Calu3 (cell line): ENCODE data around the gene COL19A1. TPM values are rescaled to one million over a fixed set of nuclear protein-coding genes. Genes with fewer than 3 reads are reported as not detected.

Experiments used
- BruUV-seq: library from RNA; stranded (reverse); fragments of 400-500 nt; replicated peaks from 2 replicates; lab custom pipeline; 2021; lab: Mats Ljungman, UMichigan
- CTCF ChIA-PET: fragments of 300-600 bp; sonication (Branson Sonifier 250); formaldehyde crosslinking; loops from one replicate; lab custom pipeline; 2022; ENCODE audit warnings: antibody characterized with exemption; lab: Charles Lee
- DNase-seq: peaks from one replicate; pipeline ENCODE4 v3.0.0; 2022
- H3K27ac Mint-ChIP-seq: one replicate; pipeline ENCODE4 v1.8.0; 2022; ENCODE audit warnings: mixed read lengths; ENCODE audit not compliant: unreplicated experiment
- H3K27me3 Mint-ChIP-seq: one replicate; pipeline ENCODE4 v1.8.0; 2022; ENCODE audit warnings: mixed read lengths; ENCODE audit not compliant: unreplicated experiment
- H3K36me3 Mint-ChIP-seq: one replicate; pipeline ENCODE4 v1.8.0; 2022; ENCODE audit warnings: mild to moderate bottlenecking, moderate library complexity, mixed read lengths; ENCODE audit not compliant: insufficient read depth, unreplicated experiment
- H3K4me1 Mint-ChIP-seq: one replicate; pipeline ENCODE4 v1.8.0; 2022; ENCODE audit warnings: mild to moderate bottlenecking, low read depth, mixed read lengths; ENCODE audit not compliant: unreplicated experiment
- H3K4me3 Mint-ChIP-seq: one replicate; pipeline ENCODE4 v1.8.0; 2022; ENCODE audit warnings: mild to moderate bottlenecking, low read depth, moderate library complexity, mixed read lengths; ENCODE audit not compliant: unreplicated experiment
- H3K9me3 Mint-ChIP-seq: one replicate; pipeline ENCODE4 v1.8.0; 2022; ENCODE audit warnings: low read depth, mixed read lengths; ENCODE audit not compliant: unreplicated experiment
- intact Hi-C: fragments of 100-400 bp; cut with micrococcal nuclease; formaldehyde crosslinking; loops from one replicate; pipeline ENCODE4 v1.10.0; 2022; ENCODE audit not compliant: unreplicated experiment
- total RNA-seq: library from RNA; stranded (reverse); gene quantifications from 2 replicates; pipeline ENCODE4 v1.2.3, GENCODE V29; 2022
- TF ChIP-seq, protein P1 (sequence below): fragments of 200-600 bp; IDR thresholded peaks from one replicate; pipeline ENCODE4 v1.8.0; 2022; ENCODE audit warnings: antibody characterized with exemption; ENCODE audit not compliant: unreplicated experiment

COL19A1 gene
- total RNA-seq, 1 experiment from 2014 or later = not detected

DNA sequence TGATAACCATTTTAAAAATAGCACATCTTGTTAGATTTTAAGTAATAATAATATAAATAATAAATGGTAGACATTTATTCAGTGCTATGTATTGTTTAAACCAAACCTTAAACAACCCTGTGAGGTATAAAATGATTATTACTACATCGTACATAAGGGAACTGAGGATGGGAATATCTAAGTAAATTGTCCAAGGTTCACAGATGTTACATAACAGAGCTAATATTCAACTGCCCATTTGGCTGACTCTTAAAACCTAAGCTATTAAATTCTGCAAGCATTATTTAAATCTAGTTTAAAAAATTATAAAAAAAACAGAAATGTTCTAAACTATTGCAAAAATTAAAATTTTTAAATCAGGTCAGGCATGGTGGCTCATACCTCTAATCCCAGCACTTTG, 175.1 kb downstream of the COL19A1 start:
- Mint-ChIP-seq H3K27me3 (no peaks in the 10 kb centered on the region), H3K4me1 (no peaks in the 10 kb centered on the region), H3K4me3 (no peak overlapping the region), H3K36me3 (no peaks in the 10 kb centered on the region), H3K27ac (no peak overlapping the region), H3K9me3 (no peaks in the 10 kb centered on the region)
- CTCF ChIA-PET = no interaction called here
- TF ChIP-seq, protein P1, sequence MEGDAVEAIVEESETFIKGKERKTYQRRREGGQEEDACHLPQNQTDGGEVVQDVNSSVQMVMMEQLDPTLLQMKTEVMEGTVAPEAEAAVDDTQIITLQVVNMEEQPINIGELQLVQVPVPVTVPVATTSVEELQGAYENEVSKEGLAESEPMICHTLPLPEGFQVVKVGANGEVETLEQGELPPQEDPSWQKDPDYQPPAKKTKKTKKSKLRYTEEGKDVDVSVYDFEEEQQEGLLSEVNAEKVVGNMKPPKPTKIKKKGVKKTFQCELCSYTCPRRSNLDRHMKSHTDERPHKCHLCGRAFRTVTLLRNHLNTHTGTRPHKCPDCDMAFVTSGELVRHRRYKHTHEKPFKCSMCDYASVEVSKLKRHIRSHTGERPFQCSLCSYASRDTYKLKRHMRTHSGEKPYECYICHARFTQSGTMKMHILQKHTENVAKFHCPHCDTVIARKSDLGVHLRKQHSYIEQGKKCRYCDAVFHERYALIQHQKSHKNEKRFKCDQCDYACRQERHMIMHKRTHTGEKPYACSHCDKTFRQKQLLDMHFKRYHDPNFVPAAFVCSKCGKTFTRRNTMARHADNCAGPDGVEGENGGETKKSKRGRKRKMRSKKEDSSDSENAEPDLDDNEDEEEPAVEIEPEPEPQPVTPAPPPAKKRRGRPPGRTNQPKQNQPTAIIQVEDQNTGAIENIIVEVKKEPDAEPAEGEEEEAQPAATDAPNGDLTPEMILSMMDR = no peak
- intact Hi-C loops = no loop called here
- BruUV-seq = no TSS peak
- no peak for DNase-seq

DNA sequence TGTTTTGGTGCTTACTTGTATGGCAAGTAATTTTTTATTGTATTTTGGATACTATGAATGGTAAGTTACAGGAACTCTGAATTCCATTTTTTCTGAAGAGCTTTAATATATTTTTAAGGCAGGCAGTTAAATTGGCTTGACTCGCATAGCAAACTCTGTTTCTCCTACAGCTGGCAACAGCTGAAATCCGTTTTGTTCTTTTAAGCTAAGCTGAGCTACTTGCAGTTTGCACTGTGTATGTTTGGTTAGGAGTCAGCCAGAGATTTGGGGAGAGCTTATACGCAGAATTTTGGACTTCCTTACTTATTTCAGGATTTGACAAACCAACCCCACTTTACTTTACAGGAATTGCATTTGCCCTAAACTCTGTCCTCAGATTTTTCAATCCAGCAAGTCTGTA, 179.1 kb downstream of the COL19A1 start:
- CTCF ChIA-PET = interaction anchor here (0.7 kb wide), 2 partner anchors 177 to 1392 kb away, joined by 3 to 4 read pairs; no protein-coding TSS in a partner anchor
- H3K4me3 Mint-ChIP-seq = no peak overlapping the region
- H3K27ac Mint-ChIP-seq = no peak overlapping the region
- H3K27me3 Mint-ChIP-seq = no peaks in the 10 kb centered on the region
- DNase-seq = no peak
- TF ChIP-seq, protein P1 = no peak
- BruUV-seq = no TSS peak
- no peaks in the 10 kb centered on the region for H3K9me3 Mint-ChIP-seq
- intact Hi-C loops = no loop called here
- no peaks in the 10 kb centered on the region for H3K4me1 Mint-ChIP-seq
- no peaks in the 10 kb centered on the region for H3K36me3 Mint-ChIP-seq

DNA sequence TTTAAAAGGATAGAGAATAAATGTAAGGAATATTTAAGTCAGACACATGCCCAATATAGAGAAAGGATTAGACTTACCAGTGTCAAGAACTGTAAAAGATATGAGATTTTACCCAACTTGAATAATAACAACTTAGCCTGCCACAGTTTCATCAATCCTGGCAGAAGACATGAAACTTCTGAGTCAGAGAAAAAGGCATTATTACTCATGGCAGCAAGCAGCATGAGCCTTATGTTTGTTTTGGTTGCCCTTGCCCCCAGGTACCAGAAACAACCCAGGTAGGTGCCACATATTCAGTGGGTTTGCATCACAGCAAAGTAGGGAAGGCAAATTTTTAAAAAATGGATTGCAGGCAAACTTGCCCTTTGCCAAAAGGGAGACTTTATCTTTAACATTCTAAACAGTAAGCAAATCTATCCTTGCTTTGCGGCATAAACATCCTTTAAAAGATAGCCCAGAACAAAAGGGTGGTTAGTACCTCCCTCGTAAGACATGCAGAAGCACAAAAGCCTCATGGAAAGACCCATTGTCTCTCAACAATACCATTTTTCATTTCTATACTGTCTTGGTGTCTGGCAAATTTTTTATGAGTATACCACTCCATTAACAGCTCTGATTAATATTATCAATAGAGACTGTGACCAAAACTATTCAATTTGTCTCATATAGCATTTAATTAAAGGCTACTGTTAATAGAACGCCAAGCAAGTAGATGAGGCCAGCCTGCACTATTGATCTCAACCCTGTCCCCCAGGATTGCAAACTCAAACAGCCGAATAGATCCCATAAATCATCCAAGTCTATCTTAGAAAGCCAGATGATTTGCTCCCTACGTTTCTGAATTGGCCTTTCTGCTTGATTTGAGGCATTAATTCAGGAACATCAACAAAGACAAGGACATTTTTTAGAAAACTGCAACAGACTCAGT, 185.1 kb downstream of the COL19A1 start:
- Mint-ChIP-seq H3K27ac (no peak overlapping the region), H3K4me1 (no peaks in the 10 kb centered on the region), H3K36me3 (no peaks in the 10 kb centered on the region), H3K9me3 (no peaks in the 10 kb centered on the region), H3K27me3 (no peaks in the 10 kb centered on the region), H3K4me3 (no peak overlapping the region)
- DNase-seq = no peak
- TF ChIP-seq, protein P1 = no peak
- BruUV-seq = no TSS peak
- CTCF ChIA-PET = interaction anchor here (0.6 to 0.8 kb wide), 2 partner anchors 12 to 25 kb away, joined by 3 to 4 read pairs; no protein-coding TSS in a partner anchor
- intact Hi-C loops = no loop called here

DNA sequence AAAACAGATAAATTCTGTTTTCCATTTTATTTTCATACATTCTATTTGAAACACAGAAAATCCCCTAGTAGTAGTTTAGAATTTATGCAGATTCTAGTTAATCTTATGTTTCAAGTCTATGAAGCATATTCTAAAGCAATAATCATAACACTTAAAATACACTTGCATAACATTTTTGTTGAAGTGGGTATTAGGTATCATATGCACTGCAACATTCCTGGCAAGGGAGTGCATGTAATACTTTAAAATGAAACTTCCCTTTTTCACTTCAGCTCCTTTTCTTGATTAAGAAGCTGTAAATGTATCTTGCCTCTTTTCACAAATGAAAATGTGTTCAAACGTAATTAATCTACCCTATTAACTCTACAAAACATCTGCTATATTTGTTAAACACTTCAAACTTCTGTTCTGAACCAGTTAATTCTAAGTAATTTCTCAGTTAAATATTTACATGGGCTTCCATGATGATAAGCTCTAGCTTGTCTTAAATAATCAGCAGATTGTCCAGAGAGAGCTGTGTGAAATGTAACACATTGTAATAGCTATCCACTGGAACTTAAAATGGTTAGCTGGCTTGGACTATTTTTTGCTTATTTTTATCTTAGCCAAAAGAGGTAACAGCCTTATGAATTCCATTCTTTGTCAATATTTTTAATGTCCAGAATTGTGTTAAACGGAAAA, 192.8 kb downstream of the COL19A1 start:
- no peak overlapping the region for H3K27ac Mint-ChIP-seq
- no peaks in the 10 kb centered on the region for H3K27me3 Mint-ChIP-seq
- no peak overlapping the region for H3K4me3 Mint-ChIP-seq
- H3K36me3 Mint-ChIP-seq = no peaks in the 10 kb centered on the region
- TF ChIP-seq, protein P1 = no peak
- CTCF ChIA-PET = no interaction called here
- no peaks in the 10 kb centered on the region for H3K4me1 Mint-ChIP-seq
- no TSS peak for BruUV-seq
- intact Hi-C loops = no loop called here
- H3K9me3 Mint-ChIP-seq = no peaks in the 10 kb centered on the region
- no peak for DNase-seq
